Gastrocnemius medialis (tissue), 4 donors: ENCODE data around the gene TRAF1. TPM values are rescaled to one million over a fixed set of nuclear protein-coding genes. Genes with fewer than 3 reads are reported as not detected.

Experiments used
- ATAC-seq, 2 donors: fragments of 150-250 bp; one replicate each; pipeline ENCODE4 v1.9.1; 2016
- DNase-seq, 2 donors: peaks; one replicate each; pipeline ENCODE4 v3.0.0-alpha.2; 2019
- H3K27ac ChIP-seq, 4 donors: fragments of 200-600 bp; sonication (generic); 1 replicate in 1 of 4; 2 replicates in 3 of 4; pipeline ENCODE4 v1.5.1; 2016 to 2018; ENCODE audit warnings: mild to moderate bottlenecking in 2 of 4, moderate library complexity in 1 of 4
- H3K27me3 ChIP-seq, 3 donors: fragments of 200-600 bp; sonication (generic) in 2 of 3; 1 replicate in 1 of 3; 2 replicates in 2 of 3; pipeline versions ENCODE4 v1.5.1 to v1.6.0; 2016 to 2019; ENCODE audit warnings: mild to moderate bottlenecking in 1 of 3, moderate library complexity in 1 of 3
- H3K36me3 ChIP-seq, 2 donors: fragments of 200-600 bp; sonication (generic) in 1 of 2; one replicate each; pipeline ENCODE4 v1.5.1; 2017 to 2018
- H3K4me1 ChIP-seq, 2 donors: fragments of 200-600 bp; sonication (generic) in 1 of 2; one replicate each; pipeline ENCODE4 v1.5.1; 2016 to 2017; ENCODE audit warnings: mild to moderate bottlenecking in 2 of 2
- H3K4me3 ChIP-seq, 4 donors: fragments of 200-600 bp; sonication (generic) in 3 of 4; 1 replicate in 1 of 4; 2 replicates in 3 of 4; pipeline ENCODE4 v1.5.1; 2016 to 2019; ENCODE audit warnings: mild to moderate bottlenecking in 2 of 4
- H3K9me3 ChIP-seq, 3 donors: fragments of 200-600 bp; sonication (generic) in 2 of 3; 1 replicate in 1 of 3; 2 replicates in 2 of 3; pipeline ENCODE4 v1.5.1; 2016 to 2019
- POLR2A ChIP-seq, 2 donors: fragments of 450-650 bp; IDR thresholded peaks; one replicate each; pipeline ENCODE4 v1.6.1; 2017; ENCODE audit warnings: antibody characterized with exemption in 2 of 2, mild to moderate bottlenecking in 2 of 2, moderate library complexity in 2 of 2
- in situ Hi-C, 4 donors: fragments of 200-750 bp; cut with MboI; loops; one replicate each; pipeline versions ENCODE4 v1.15.0 to v1.8.0; 2017; ENCODE audit warnings: low sequenced_read_pairs in 4 of 4
- intact Hi-C: fragments of 100-400 bp; cut with DNase I; formaldehyde crosslinking; loops from one replicate; pipeline ENCODE4 v1.15.1; 2023; ENCODE audit warnings: low total_unique reads
- total RNA-seq, 4 donors: library from RNA; depleted of rRNA; stranded (reverse); fragments of >200 nt; gene quantifications; one replicate each; pipeline versions ENCODE4 v1.1.0 to v1.2.3, GENCODE V29; 2016
- TF ChIP-seq, protein P1 (sequence below), 5 experiments: fragments of 450-650 bp in 3 of 5; fragments of 200-600 bp in 2 of 5; sonication (generic) in 2 of 5; IDR thresholded peaks in 4 of 5; conservative IDR thresholded peaks in 1 of 5; 1 replicate in 4 of 5; 2 replicates in 1 of 5; pipeline ENCODE4 v1.5.1; 2016 to 2019; ENCODE audit warnings: antibody characterized with exemption in 5 of 5, mild to moderate bottlenecking in 3 of 5, moderate library complexity in 3 of 5

Gene TRAF1
- total RNA-seq, 4 donors from 2014 or later = 0.42 to 1.6 (median 0.77) TPM

DNA sequence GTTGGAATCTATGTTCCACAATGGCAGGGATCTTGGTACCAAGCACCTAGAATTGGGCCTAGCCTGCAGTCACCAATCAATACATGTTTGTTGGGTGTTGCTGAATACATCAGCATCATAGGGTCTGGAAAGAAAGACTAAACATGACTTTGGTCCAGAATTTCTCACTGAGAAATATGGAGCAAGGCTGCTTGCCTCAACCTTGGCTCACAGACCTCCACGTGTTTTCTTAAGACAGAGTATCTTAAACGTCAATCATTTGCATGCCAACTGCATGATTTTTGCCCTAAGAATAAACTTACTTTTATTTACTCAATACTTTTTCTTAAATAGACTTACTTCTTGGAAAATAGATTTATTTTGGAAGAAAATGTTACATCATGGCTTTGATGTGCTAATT is 22.7 kb upstream of the TRAF1 start:
- no peak for TF ChIP-seq POLR2A (IDR thresholded peaks at IDR 0.05)
- TF ChIP-seq, protein P1, sequence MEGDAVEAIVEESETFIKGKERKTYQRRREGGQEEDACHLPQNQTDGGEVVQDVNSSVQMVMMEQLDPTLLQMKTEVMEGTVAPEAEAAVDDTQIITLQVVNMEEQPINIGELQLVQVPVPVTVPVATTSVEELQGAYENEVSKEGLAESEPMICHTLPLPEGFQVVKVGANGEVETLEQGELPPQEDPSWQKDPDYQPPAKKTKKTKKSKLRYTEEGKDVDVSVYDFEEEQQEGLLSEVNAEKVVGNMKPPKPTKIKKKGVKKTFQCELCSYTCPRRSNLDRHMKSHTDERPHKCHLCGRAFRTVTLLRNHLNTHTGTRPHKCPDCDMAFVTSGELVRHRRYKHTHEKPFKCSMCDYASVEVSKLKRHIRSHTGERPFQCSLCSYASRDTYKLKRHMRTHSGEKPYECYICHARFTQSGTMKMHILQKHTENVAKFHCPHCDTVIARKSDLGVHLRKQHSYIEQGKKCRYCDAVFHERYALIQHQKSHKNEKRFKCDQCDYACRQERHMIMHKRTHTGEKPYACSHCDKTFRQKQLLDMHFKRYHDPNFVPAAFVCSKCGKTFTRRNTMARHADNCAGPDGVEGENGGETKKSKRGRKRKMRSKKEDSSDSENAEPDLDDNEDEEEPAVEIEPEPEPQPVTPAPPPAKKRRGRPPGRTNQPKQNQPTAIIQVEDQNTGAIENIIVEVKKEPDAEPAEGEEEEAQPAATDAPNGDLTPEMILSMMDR (IDR thresholded peaks at IDR 0.05 in 4 of 5, conservative IDR thresholded peaks at IDR 0.05 in 1 of 5) = no peak
- no peaks in the 10 kb centered on the region for H3K27me3 ChIP-seq
- no peak for DNase-seq
- no peak for ATAC-seq
- no peaks in the 10 kb centered on the region for H3K4me1 ChIP-seq
- no peaks in the 10 kb centered on the region for H3K9me3 ChIP-seq
- H3K27ac ChIP-seq = no peak overlapping the region
- intact Hi-C loops (no loop called here), in situ Hi-C loops (loop anchor here in 2 of 4 donors (25.0 kb wide), 1 partner anchor 187 kb away; no protein-coding TSS in a partner anchor)
- no peaks in the 10 kb centered on the region for H3K36me3 ChIP-seq
- H3K4me3 ChIP-seq = no peak overlapping the region

DNA sequence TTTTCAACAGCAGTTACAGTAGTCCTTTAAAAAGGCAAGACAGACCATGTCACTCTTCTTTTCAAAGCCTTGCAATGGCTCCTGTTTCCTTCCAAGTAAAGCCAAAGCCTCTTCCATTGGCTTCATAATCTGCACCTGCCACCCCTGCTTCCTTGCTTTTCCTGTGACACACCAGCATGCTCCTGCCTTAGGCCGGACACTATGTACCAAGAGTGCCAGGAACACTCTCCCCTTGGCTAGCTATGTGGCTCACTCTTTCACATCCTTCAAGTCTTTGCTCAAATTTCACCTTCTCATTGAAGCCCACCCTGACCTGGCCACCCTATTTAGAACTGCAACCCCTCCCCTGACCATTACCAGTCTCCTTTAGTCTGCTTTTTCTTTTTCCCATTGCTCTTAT is 22.2 kb upstream of the TRAF1 start:
- in situ Hi-C loops (loop anchor here in 2 of 4 donors (25.0 kb wide), 1 partner anchor 187 kb away; no protein-coding TSS in a partner anchor), intact Hi-C loops (no loop called here)
- Histone ChIP-seq H3K27ac (no peak overlapping the region), H3K27me3 (no peaks in the 10 kb centered on the region), H3K36me3 (no peaks in the 10 kb centered on the region), H3K4me1 (no peaks in the 10 kb centered on the region), H3K9me3 (no peaks in the 10 kb centered on the region), H3K4me3 (no peak overlapping the region)
- TF ChIP-seq, protein P1 (IDR thresholded peaks at IDR 0.05 in 4 of 5, conservative IDR thresholded peaks at IDR 0.05 in 1 of 5) = no peak
- TF ChIP-seq POLR2A (IDR thresholded peaks at IDR 0.05) = no peak
- no peak for DNase-seq
- ATAC-seq = no peak

DNA sequence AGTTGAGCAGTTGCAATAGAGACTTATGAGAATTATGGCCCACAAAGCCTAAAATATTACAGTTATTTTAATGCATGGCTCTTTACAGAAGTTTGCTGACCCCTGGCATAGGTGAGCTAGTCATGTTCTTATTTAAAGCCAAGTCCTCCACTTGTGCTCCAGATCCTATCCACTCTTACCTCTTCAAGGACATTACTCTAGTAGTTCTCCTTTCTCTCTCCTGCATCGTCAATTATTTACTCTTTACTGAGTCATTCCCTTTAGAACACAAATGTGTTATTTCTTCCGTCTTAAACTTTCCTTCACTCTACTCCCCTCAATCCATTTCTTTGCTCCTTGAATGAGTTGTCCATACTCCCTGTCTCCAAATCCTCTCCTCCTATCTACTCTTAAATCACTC is 20.6 kb upstream of the TRAF1 start:
- no peaks in the 10 kb centered on the region for H3K27me3 ChIP-seq
- intact Hi-C loops (no loop called here), in situ Hi-C loops (loop anchor here in 2 of 4 donors (25.0 kb wide), 1 partner anchor 185 kb away; no protein-coding TSS in a partner anchor)
- H3K9me3 ChIP-seq = no peaks in the 10 kb centered on the region
- no peak overlapping the region for H3K4me3 ChIP-seq
- ATAC-seq = no peak
- no peaks in the 10 kb centered on the region for H3K36me3 ChIP-seq
- peaks cover 7 to 11% of the 10 kb centered on the region in 2 donors for H3K4me1 ChIP-seq
- TF ChIP-seq POLR2A (IDR thresholded peaks at IDR 0.05) = no peak
- TF ChIP-seq, protein P1 (IDR thresholded peaks at IDR 0.05 in 4 of 5, conservative IDR thresholded peaks at IDR 0.05 in 1 of 5) = no peak
- no peak for DNase-seq
- H3K27ac ChIP-seq = no peak overlapping the region

DNA sequence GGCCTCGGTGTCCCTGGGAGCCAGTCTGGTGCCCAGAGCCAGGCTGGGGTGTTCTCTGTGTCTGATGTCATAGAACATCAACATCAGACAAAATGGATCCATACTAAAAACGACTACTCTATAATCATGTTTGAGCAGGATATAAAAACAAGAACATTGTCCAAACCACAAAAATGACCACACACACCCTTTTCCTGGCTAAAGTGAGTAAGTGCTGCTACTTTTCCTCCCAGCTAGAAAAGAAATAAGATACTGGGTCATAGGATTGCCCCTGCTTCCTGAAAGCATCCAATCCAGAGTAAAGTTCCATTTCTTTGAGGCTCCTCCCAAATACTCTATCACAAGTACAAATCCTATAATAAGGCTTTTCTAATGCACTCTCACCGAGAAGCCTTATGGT is 19.7 kb upstream of the TRAF1 start:
- intact Hi-C loops = no loop called here
- DNase-seq (no peak), ATAC-seq (no peak)
- Histone ChIP-seq H3K9me3 (no peaks in the 10 kb centered on the region), H3K36me3 (no peaks in the 10 kb centered on the region), H3K27ac (no peak overlapping the region), H3K27me3 (no peaks in the 10 kb centered on the region), H3K4me1 (peaks cover 11 to 14% of the 10 kb centered on the region in 2 donors), H3K4me3 (no peak overlapping the region)
- TF ChIP-seq POLR2A (IDR thresholded peaks at IDR 0.05) = no peak
- TF ChIP-seq, protein P1 (IDR thresholded peaks at IDR 0.05 in 4 of 5, conservative IDR thresholded peaks at IDR 0.05 in 1 of 5) = no peak
- in situ Hi-C loops = loop anchor here in 2 of 4 donors (25.0 kb wide), 1 partner anchor 184 kb away; no protein-coding TSS in a partner anchor

DNA sequence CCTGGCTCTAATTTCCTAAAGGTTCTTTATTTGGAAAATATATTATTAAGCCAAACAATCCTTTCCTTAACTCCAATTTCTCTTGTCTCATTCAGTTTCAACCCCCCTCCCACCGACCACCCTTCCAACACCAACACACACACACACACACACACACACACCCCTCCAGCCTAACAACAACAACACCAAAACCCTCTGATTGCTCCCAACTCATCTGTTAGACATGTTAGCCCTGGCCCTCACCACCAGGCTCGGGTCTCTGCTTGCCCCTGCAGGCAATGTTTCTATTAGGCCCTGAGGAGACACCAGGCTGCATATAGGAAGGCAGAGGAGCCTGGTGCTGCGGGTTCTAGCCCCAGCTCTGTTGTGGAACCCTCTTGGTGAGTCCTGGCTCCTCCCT is 18.4 kb upstream of the TRAF1 start:
- TF ChIP-seq POLR2A (IDR thresholded peaks at IDR 0.05) = no peak
- TF ChIP-seq, protein P1 (IDR thresholded peaks at IDR 0.05 in 4 of 5, conservative IDR thresholded peaks at IDR 0.05 in 1 of 5) = no peak
- intact Hi-C loops = no loop called here
- Histone ChIP-seq H3K36me3 (no peaks in the 10 kb centered on the region), H3K9me3 (no peaks in the 10 kb centered on the region), H3K27ac (no peak overlapping the region), H3K27me3 (no peaks in the 10 kb centered on the region), H3K4me1 (peaks cover 11 to 14% of the 10 kb centered on the region in 2 donors), H3K4me3 (no peak overlapping the region)
- DNase-seq = no peak
- in situ Hi-C loops = loop anchor here in 2 of 4 donors (25.0 kb wide), 1 partner anchor 183 kb away; no protein-coding TSS in a partner anchor
- ATAC-seq = no peak
